H1 (cell line): Measurements from ENCODE around the gene ATP7A. TPM values are rescaled to one million over a fixed set of nuclear protein-coding genes. Genes with fewer than 3 reads are reported as not detected.

ENCODE experiments used
- ASH2L ChIP-seq: fragments of 200-600, 300-600 bp; sonication (generic); IDR thresholded peaks from one replicate; pipeline ENCODE4 v1.7.1; 2017; ENCODE audit warnings: low read length
- BACH1 ChIP-seq: IDR thresholded peaks from 2 replicates; pipeline ENCODE4 v1.6.1; 2012; ENCODE audit warnings: low read length, improper control_type of control experiment
- BCL11A ChIP-seq, 2 experiments: IDR thresholded peaks; one replicate each; pipeline ENCODE4 v1.6.1; 2011; ENCODE audit warnings: low read depth in 2 of 2, low read length in 2 of 2, mild to moderate bottlenecking in 2 of 2
- CBX5 ChIP-seq: fragments of 300-800, 300-1000 bp; sonication (generic); IDR thresholded peaks from 2 replicates; pipeline ENCODE4 v1.7.1; 2016; ENCODE audit warnings: antibody characterized with exemption, low read length, low read depth
- CBX8 ChIP-seq: fragments of 300-800, 300-1000 bp; sonication (generic); IDR thresholded peaks from 2 replicates; pipeline ENCODE4 v1.7.1; 2016; ENCODE audit warnings: low read depth, low read length, borderline replicate concordance
- CEBPB ChIP-seq: IDR thresholded peaks from 2 replicates; pipeline ENCODE4 v1.6.1; 2012; ENCODE audit warnings: low read depth, low read length
- CHD1 ChIP-seq: IDR thresholded peaks from 2 replicates; pipeline ENCODE4 v1.6.1; 2012; ENCODE audit warnings: low read depth, low read length, improper control_type of control experiment
- CREB1 ChIP-seq: IDR thresholded peaks from 2 replicates; pipeline ENCODE4 v1.6.1; 2012; ENCODE audit warnings: inconsistent platforms
- EZH2 ChIP-seq: fragments of 200-600 bp; sonication (generic); IDR thresholded peaks from 2 replicates; pipeline ENCODE4 v1.7.1; 2012; ENCODE audit warnings: low read depth, mild to moderate bottlenecking, moderate library complexity, low read length, inconsistent platforms; ENCODE audit not compliant: severe bottlenecking
- GTF2F1 ChIP-seq: IDR thresholded peaks from 2 replicates; pipeline ENCODE4 v1.6.1; 2012; ENCODE audit warnings: low read depth, low read length, improper control_type of control experiment, borderline replicate concordance
- HDAC2 ChIP-seq, 2 experiments: fragments of 300-600 bp in 1 of 2; sonication (generic) in 1 of 2; IDR thresholded peaks; 2 replicates each; pipeline ENCODE4 v1.6.1; 2011 to 2012; ENCODE audit warnings: low read depth in 2 of 2, low read length in 2 of 2, mild to moderate bottlenecking in 2 of 2, moderate library complexity in 2 of 2, borderline replicate concordance in 1 of 2, inconsistent platforms in 1 of 2
- HDAC6 ChIP-seq: IDR thresholded peaks from one replicate; pipeline ENCODE4 v1.7.1; 2012; ENCODE audit warnings: low read depth, mild to moderate bottlenecking, inconsistent platforms, low read length, moderate library complexity
- KDM1A ChIP-seq: fragments of 200-600, 300-600 bp; sonication (generic); IDR thresholded peaks from 2 replicates; pipeline ENCODE4 v1.7.1; 2016; ENCODE audit warnings: mild to moderate bottlenecking, low read length, borderline replicate concordance
- MAFK ChIP-seq: IDR thresholded peaks from 2 replicates; pipeline ENCODE4 v1.6.1; 2012; ENCODE audit warnings: low read depth, mild to moderate bottlenecking, improper control_type of control experiment, low read length
- NRF1 ChIP-seq: IDR thresholded peaks from 2 replicates; pipeline ENCODE4 v1.6.1; 2011; ENCODE audit warnings: mild to moderate bottlenecking, low read depth, low read length, improper control_type of control experiment
- POLR2AphosphoS5 ChIP-seq: IDR thresholded peaks from 2 replicates; pipeline ENCODE4 v1.6.1; 2011; ENCODE audit warnings: low read depth, low read length
- RNF2 ChIP-seq: fragments of 200-900, 300-1000 bp; sonication (generic); IDR thresholded peaks from 2 replicates; pipeline ENCODE4 v1.7.1; 2016; ENCODE audit warnings: borderline replicate concordance, low read depth, mild to moderate bottlenecking, antibody characterized with exemption, low read length; ENCODE audit not compliant: poor library complexity, severe bottlenecking; ENCODE audit errors: missing control alignments
- SP1 ChIP-seq: IDR thresholded peaks from 2 replicates; pipeline ENCODE4 v1.6.1; 2011; ENCODE audit warnings: low read depth, low read length
- SP4 ChIP-seq: IDR thresholded peaks from 2 replicates; pipeline ENCODE4 v1.6.1; 2012; ENCODE audit warnings: low read length, inconsistent platforms
- SRF ChIP-seq: IDR thresholded peaks from 2 replicates; pipeline ENCODE4 v1.6.1; 2011; ENCODE audit warnings: mild to moderate bottlenecking, low read depth, low read length, moderate library complexity
- TAF1 ChIP-seq: IDR thresholded peaks from 2 replicates; pipeline ENCODE4 v1.6.1; 2011; ENCODE audit warnings: mild to moderate bottlenecking, low read depth, low read length
- TAF7 ChIP-seq: optimal IDR thresholded peaks from 2 replicates; pipeline ENCODE3; 2011; ENCODE audit warnings: low read depth, mild to moderate bottlenecking, inconsistent platforms, low read length, moderate library complexity, borderline replicate concordance
- ZNF274 ChIP-seq: IDR thresholded peaks from 2 replicates; pipeline ENCODE4 v1.7.0; 2012; ENCODE audit warnings: low read length, borderline replicate concordance; ENCODE audit errors: extremely low read depth
- polyA plus RNA-seq, 7 experiments: library from polyadenylated mRNA; depleted of rRNA in 3 of 7; stranded (reverse) in 5 of 7; unstranded in 2 of 7; fragments of >200 nt in 5 of 7; fragments of 200-250 nt in 2 of 7; gene quantifications; 1 replicate in 5 of 7; 2 replicates in 1 of 7; 4 replicates in 1 of 7; pipeline versions ENCODE4 v1.2.1 to v1.2.3, GENCODE V29; 2011 to 2013; ENCODE audit warnings: missing spikeins in 2 of 7, mixed read lengths in 2 of 7
- total RNA-seq: library from RNA; stranded (reverse); fragmentation: NEBNext Ultra II Directional; extraction: Animal tissue kit (Norgen Biotek cat#: 25700); gene quantifications from 2 replicates; pipeline ENCODE4 v1.2.1, GENCODE V29; 2021
- TF ChIP-seq, protein P1 (sequence below): IDR thresholded peaks from 2 replicates; pipeline ENCODE4 v1.6.1; 2011; ENCODE audit warnings: low read depth, mild to moderate bottlenecking, low read length; ENCODE audit not compliant: insufficient read depth

ATP7A gene
- total and polyA plus RNA-seq, 2 of the 8 experiments (the other 6 are each of a cell fraction or from before 2014, with no cell fraction given): 0.73 to 2.8 TPM

DNA sequence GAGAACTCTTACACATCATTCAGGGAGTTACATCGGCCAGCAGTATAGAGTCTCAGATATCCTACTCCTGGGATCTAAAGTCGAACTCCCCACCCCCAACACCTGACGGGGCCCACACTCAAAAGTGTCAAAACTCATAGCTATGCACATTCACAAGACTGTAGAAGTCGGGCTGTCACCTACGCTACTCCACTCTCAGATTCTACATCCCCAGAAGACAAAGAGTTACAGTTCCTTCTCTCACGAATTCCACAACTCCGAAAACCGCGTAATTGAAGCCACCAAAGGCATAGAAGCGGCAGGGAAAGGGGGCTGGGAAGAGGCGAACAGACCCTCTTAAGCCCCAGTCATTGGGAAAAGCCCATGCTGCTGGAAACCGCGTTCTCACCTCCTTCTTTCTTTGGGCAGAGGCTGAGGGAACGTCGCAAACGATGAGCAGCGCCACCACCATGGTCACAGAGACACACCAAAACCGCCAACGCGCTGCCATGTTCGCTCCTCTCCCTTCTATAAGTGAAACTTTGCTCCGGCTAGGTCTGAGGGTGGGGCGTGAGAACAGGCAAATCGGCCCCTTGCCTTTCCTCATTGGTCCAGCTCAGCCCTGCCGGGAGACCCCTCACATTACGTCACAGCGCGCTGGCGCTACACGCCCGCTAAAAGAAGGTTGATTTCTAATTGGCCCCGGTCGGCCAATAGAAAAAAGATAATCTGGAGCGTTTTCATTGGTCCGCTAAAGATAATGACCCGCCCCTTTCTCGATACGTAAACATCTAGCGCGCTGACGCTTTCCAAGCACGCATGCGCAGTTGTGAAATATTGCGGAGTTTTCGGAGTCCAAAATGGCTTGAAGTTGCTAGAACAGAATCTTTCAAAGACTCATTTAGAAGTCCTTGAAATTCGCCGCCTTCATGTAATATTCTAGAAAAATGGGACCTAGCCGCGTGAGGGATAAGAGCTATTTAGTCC lies 15.3 kb upstream of the ATP7A start, which contains the start of gene MAGT1 (continued):
- no peak for TF ChIP-seq RNF2
- peak; percentile 87 for TF ChIP-seq CREB1
- TF ChIP-seq CHD1: no peak
- no peak for TF ChIP-seq CBX8
- TF ChIP-seq CBX5: no peak
- TF ChIP-seq ZNF274: no peak
- peak; percentile 96 for TF ChIP-seq POLR2AphosphoS5
- no peak for TF ChIP-seq GTF2F1
- peak; percentile 66; the same call in 1 of the 2 replicates for TF ChIP-seq SP1
- no peak for TF ChIP-seq MAFK
- TF ChIP-seq ASH2L: no peak
- no peak for TF ChIP-seq BACH1
- TF ChIP-seq SP4: no peak
- TF ChIP-seq TAF7: no peak
- TF ChIP-seq KDM1A: no peak
- TF ChIP-seq NRF1: no peak
- no peak for TF ChIP-seq BCL11A (IDR thresholded peaks at IDR 0.05; ENCODE audit: low read depth in 2 of 2, low read length in 2 of 2)
- TF ChIP-seq EZH2: no peak
- peak; percentile 93 for TF ChIP-seq TAF1
- TF ChIP-seq CEBPB: no peak
- TF ChIP-seq HDAC6: no peak
- TF ChIP-seq, protein P1, sequence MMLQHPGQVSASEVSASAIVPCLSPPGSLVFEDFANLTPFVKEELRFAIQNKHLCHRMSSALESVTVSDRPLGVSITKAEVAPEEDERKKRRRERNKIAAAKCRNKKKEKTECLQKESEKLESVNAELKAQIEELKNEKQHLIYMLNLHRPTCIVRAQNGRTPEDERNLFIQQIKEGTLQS: no peak
- no peak for TF ChIP-seq SRF
- no peak for TF ChIP-seq HDAC2 (IDR thresholded peaks at IDR 0.05; ENCODE audit: borderline replicate concordance in 1 of 2, low read depth in 2 of 2, low read length in 2 of 2)
